Measurements from ENCODE around the gene ILDR1.

ILDR1 gene

DNA sequence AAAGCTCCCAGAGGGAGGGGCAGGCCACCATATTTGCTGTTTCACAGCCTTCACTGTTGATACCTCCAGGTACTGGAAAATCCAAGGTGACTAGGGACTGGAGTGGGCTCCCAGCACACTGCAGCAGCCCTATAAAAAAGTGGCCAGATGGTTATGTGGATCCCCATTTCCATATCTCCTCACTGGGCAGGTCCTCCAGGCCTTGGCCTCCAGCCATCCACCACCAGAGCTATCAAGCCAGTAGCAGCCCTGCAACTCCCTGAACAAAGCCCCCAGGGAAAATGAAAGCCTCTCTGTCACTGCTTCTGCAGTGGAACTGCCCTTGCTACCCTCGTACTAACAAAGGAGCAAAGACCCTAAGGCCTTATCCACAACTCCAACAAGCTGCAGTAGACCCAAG, 58.4 kb downstream of the ILDR1 start:
- TF ChIP-seq POLR2A (IDR thresholded peaks at IDR 0.05; ENCODE audit: extremely low read depth, insufficient read length) = no peak
- TF ChIP-seq, protein P1, sequence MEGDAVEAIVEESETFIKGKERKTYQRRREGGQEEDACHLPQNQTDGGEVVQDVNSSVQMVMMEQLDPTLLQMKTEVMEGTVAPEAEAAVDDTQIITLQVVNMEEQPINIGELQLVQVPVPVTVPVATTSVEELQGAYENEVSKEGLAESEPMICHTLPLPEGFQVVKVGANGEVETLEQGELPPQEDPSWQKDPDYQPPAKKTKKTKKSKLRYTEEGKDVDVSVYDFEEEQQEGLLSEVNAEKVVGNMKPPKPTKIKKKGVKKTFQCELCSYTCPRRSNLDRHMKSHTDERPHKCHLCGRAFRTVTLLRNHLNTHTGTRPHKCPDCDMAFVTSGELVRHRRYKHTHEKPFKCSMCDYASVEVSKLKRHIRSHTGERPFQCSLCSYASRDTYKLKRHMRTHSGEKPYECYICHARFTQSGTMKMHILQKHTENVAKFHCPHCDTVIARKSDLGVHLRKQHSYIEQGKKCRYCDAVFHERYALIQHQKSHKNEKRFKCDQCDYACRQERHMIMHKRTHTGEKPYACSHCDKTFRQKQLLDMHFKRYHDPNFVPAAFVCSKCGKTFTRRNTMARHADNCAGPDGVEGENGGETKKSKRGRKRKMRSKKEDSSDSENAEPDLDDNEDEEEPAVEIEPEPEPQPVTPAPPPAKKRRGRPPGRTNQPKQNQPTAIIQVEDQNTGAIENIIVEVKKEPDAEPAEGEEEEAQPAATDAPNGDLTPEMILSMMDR (IDR thresholded peaks at IDR 0.05; ENCODE audit: low read depth, low read length) = no peak
- TF ChIP-seq, protein P2, sequence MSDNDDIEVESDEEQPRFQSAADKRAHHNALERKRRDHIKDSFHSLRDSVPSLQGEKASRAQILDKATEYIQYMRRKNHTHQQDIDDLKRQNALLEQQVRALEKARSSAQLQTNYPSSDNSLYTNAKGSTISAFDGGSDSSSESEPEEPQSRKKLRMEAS (IDR thresholded peaks at IDR 0.05; ENCODE audit: low read depth, low read length) = no peak
- no peak for TF ChIP-seq MYC (IDR thresholded peaks at IDR 0.05; ENCODE audit: low read depth, low read length)
- DNase-seq (ENCODE audit: low read depth) = no peak
- H3K4me3 ChIP-seq (ENCODE audit: low read depth, low read length) = no peak overlapping the region

DNA sequence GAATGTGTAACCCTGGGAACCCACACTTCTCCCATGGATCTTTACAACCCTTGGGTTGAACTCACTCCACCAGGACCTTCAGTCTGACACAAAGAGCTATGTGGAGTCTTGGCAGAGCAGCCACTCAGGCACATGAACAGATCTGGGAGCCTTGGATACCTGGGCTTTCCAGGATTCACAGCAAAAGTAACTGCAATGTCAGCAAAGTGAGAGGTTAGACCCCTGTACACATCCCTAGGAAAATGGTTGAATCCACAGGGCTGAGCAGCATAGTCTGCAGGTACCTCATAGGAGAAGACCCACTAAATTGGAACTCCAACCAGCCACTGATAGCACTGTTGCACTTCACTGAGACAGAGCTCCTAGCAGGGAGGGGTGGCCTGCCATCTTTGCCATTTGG, 59.6 kb downstream of the ILDR1 start:
- H3K4me3 ChIP-seq (ENCODE audit: low read depth, low read length) = no peak overlapping the region
- DNase-seq (ENCODE audit: low read depth) = no peak
- TF ChIP-seq MYC (IDR thresholded peaks at IDR 0.05; ENCODE audit: low read depth, low read length) (no peak), POLR2A (IDR thresholded peaks at IDR 0.05; ENCODE audit: extremely low read depth, insufficient read length) (no peak)
- TF ChIP-seq, protein P1 (IDR thresholded peaks at IDR 0.05; ENCODE audit: low read depth, low read length) = no peak
- TF ChIP-seq, protein P2 (IDR thresholded peaks at IDR 0.05; ENCODE audit: low read depth, low read length) = no peak

DNA sequence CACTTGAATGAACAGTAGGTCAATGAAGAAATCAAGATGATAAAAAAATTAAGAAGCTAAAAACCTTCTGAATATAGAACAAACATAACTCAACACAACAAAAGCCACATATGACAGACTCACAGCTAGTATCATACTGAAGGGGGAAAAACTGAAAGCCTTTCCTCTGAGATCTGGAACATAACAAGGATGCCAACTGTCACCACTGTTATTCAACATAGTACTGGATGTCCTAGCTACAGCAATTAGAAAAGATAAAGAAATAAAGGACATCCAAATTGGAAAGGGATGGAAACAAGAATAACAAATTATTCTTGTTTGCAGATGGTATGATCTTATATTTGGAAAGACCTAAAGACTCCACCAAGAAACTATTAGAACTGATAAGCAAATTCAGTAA, 60.8 kb downstream of the ILDR1 start:
- no peak for DNase-seq (ENCODE audit: low read depth)
- H3K4me3 ChIP-seq (ENCODE audit: low read depth, low read length) = no peak overlapping the region
- TF ChIP-seq, protein P1 (IDR thresholded peaks at IDR 0.05; ENCODE audit: low read depth, low read length) = no peak
- TF ChIP-seq, protein P2 (IDR thresholded peaks at IDR 0.05; ENCODE audit: low read depth, low read length) = no peak

DNA sequence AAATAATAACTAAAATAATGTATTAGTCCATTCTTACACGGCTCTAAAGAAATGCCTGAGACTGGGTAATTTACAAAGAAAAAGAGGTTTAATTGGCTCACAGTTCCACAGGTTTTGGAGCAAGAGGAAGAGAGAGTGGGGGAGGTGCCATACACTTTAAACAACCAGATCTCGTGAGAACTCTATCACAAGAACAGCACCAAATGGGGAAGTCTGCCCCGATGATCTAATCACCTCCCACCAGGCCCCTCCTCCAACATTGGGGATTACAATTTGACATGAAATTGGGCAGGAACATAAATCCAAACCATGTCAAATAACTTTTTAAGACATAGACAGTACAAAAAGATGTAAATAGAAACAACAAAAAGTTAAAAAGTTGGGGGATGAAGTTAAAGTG, 63.2 kb downstream of the ILDR1 start:
- no peak overlapping the region for H3K4me3 ChIP-seq (ENCODE audit: low read depth, low read length)
- no peak for DNase-seq (ENCODE audit: low read depth)
- TF ChIP-seq POLR2A (IDR thresholded peaks at IDR 0.05; ENCODE audit: extremely low read depth, insufficient read length) (no peak), MYC (IDR thresholded peaks at IDR 0.05; ENCODE audit: low read depth, low read length) (no peak)
- TF ChIP-seq, protein P2 (IDR thresholded peaks at IDR 0.05; ENCODE audit: low read depth, low read length) = no peak
- TF ChIP-seq, protein P1 (IDR thresholded peaks at IDR 0.05; ENCODE audit: low read depth, low read length) = no peak

DNA sequence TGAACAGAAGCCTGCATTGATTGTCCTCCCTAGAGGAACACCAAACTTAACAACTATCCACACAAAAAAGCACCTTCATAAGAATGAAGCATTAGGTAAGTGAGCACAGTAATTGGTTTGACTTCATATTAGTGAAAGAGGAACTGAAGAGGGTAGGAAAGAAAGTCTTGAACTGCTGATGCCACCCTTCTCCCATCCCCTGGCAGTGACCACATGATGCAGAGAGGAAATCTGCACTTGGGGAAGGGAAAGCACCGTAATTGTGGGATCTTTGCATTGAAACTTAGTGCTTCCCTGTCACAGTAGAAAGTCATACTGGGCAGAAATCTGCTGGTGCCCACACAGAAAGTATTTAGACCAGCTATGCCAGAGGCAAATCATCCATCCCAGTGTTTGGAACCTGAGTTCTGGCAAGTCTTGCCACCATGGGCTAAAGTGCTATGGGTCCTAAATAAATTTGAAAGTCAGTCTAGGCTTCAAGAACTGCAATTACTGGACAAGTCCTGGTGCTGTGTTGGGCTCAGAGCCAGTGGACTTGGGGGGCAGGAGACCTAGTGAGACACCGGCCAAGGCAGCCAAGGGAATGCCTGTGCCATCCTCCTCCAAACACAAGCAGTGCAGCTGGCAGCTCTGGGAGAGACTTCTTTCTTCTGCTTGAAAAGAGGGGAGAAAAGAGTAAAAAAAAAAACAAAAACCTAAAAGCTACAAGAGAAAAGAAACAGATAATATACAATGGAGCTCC, 64.2 kb downstream of the ILDR1 start:
- TF ChIP-seq, protein P2 (IDR thresholded peaks at IDR 0.05; ENCODE audit: low read depth, low read length) = no peak
- TF ChIP-seq, protein P1 (IDR thresholded peaks at IDR 0.05; ENCODE audit: low read depth, low read length) = no peak
- TF ChIP-seq POLR2A (IDR thresholded peaks at IDR 0.05; ENCODE audit: extremely low read depth, insufficient read length) = no peak
- no peak for TF ChIP-seq MYC (IDR thresholded peaks at IDR 0.05; ENCODE audit: low read depth, low read length)
- H3K4me3 ChIP-seq (ENCODE audit: low read depth, low read length) = no peak overlapping the region
- no peak for DNase-seq (ENCODE audit: low read depth)

All from NB4 (cell line).